GM12873 (cell line): Measurements from ENCODE around the gene NOL7.

Experiments
- TF ChIP-seq, protein P1 (sequence below): IDR thresholded peaks from 2 replicates; pipeline ENCODE4 v1.5.1; 2012; ENCODE audit warnings: low read depth, mild to moderate bottlenecking, moderate library complexity, low read length, control low read depth; ENCODE audit not compliant: insufficient read depth; ENCODE audit errors: missing control alignments

NOL7 gene

DNA sequence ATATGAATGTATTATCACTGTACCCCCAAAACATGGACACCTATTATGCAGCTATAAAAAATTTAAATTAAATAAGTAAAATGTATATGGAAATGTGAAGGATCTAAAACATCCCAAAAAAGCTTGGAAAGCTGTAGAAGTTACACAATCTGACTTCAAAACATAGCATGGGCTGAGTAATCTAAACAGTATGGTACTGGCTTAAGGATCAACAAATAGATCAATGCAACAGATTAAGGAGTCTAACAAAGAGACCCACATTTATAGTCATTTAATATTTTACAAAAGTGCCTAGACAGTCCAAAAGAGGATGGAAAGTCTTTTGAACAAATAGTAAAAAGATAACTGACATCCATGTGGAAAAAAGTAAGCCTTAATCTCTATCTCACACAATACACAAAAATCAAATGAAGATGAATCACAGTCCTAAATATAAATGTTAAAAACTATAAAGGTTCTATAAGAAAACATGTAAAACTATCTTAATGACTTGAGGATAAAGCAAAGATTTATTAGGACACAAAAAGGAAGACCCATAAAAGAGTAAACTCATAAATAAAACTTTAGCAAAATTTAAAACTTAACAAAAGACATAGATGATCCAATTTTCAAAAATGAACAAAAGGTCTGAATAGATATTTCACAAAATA is 49.7 kb downstream of the NOL7 start:
- TF ChIP-seq, protein P1, sequence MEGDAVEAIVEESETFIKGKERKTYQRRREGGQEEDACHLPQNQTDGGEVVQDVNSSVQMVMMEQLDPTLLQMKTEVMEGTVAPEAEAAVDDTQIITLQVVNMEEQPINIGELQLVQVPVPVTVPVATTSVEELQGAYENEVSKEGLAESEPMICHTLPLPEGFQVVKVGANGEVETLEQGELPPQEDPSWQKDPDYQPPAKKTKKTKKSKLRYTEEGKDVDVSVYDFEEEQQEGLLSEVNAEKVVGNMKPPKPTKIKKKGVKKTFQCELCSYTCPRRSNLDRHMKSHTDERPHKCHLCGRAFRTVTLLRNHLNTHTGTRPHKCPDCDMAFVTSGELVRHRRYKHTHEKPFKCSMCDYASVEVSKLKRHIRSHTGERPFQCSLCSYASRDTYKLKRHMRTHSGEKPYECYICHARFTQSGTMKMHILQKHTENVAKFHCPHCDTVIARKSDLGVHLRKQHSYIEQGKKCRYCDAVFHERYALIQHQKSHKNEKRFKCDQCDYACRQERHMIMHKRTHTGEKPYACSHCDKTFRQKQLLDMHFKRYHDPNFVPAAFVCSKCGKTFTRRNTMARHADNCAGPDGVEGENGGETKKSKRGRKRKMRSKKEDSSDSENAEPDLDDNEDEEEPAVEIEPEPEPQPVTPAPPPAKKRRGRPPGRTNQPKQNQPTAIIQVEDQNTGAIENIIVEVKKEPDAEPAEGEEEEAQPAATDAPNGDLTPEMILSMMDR, result no peak

DNA sequence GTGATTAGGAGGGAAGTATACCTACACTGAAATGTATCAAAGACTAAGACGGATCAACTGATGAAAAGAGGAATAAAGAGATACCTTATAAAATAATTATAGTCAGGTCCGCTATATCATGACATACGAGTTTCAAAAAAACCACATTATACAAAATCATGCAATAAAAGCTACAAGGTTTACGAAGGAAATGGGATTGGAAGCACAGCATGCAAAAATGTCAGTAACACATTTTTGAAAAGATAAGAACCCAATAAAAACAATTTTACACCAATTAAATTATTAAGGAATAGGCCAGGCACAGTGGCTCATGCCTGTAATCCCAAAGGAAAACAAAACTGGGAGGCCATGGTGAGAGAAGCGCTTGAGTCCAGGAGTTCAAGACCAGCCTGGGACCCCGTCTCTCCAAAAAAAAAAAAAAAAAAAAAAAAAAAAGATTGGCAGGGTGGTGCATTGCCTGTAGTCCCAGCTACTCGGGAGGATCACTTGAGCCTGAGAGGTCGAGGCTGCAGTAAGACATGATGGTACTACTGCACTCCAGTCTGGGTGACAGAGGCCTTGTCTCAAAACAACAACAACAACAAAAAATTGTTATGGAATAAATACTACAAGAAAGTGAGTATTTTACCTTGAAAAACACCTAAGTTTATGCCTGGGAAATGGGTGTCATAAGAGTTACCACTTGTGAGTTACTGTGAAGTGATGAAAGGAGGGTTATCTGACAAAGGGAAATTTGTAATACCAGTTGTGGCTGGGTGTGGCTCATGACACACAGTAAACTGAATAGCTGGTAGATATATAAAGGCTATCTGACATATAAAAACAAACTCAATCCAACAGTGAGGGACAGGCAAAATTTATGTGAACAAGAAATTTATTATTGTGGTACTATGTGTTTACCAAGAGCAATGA is 51.3 kb downstream of the NOL7 start:
- TF ChIP-seq, protein P1, result no peak

DNA sequence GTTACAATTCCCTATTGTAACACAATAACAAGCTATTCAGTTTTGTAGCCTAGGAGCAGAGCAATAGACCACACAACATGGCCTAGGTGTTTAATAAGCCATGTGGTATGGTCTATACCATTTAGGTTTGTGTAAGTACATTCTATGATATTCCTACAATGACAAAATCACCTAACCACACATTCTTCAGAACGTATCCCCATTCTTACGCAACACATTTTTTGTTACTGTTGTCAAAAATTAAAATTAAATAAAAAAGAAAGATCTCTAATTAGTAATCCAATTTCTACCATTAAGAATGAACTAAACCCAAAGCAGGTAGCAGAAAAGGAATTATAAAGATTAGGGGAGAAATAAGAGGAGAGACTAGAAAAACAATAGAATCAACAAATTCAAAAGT is 52.5 kb downstream of the NOL7 start:
- TF ChIP-seq, protein P1, result no peak

DNA sequence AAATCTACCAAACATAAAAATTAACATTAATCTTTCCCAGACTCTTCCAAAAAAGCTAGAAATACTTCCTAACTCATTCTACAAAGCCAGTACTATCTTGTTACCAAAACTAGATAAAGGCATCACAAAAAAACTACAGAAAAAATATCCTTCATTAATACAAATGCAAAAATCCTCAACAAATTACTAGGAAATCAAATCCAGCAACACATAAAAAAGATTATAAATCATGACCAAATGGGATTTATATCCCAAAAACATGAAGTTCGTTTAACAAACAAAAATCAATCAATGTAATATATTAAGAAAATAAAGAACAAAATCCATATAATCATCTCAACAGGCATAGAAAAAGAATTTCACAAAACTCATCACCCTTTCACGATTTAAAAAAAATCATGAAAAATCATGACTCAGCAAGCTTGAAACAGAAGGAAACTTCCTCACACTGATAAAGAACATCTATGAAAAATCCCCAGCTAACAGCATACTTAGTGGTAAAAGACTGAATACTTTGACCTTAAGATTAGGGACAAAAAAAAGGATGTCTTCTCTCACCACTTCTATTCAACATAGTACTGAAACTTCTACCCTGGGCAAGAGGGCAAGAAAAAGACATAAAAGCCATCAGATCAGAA is 53.3 kb downstream of the NOL7 start:
- TF ChIP-seq, protein P1, result no peak

DNA sequence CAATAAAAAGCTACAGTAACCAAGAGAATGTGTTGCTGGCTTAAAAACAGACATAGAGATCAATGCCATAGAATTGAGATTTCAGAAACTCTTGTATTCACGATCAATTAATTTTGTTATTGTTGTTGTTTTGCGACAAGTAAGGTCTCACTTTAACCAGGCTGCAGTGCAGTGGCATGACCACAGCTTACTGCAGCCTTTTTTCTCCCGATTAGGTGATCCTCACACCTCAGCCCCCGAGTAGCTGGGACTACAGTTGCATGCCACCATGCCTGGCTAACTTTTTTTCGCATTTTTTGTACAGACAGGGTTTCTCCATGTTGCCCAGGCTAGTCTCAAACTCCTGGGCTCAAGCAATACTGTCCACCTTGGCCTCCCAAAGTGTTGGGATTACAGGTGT is 54.3 kb downstream of the NOL7 start:
- TF ChIP-seq, protein P1, result no peak
